ENCODE data around the gene MRPL37.

Gene MRPL37

GRCh38 chr1:54199151-54199764 lies 709 bp upstream of the MRPL37 start:
- TF ChIP-seq, protein P1, sequence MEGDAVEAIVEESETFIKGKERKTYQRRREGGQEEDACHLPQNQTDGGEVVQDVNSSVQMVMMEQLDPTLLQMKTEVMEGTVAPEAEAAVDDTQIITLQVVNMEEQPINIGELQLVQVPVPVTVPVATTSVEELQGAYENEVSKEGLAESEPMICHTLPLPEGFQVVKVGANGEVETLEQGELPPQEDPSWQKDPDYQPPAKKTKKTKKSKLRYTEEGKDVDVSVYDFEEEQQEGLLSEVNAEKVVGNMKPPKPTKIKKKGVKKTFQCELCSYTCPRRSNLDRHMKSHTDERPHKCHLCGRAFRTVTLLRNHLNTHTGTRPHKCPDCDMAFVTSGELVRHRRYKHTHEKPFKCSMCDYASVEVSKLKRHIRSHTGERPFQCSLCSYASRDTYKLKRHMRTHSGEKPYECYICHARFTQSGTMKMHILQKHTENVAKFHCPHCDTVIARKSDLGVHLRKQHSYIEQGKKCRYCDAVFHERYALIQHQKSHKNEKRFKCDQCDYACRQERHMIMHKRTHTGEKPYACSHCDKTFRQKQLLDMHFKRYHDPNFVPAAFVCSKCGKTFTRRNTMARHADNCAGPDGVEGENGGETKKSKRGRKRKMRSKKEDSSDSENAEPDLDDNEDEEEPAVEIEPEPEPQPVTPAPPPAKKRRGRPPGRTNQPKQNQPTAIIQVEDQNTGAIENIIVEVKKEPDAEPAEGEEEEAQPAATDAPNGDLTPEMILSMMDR (conservative IDR thresholded peaks at IDR 0.05; ENCODE audit: low read length), result no peak
- TF ChIP-seq EZH2phosphoT487 (IDR thresholded peaks at IDR 0.05; ENCODE audit: borderline replicate concordance), result no peak
- peaks cover 17% of the 10 kb centered on the region for H4K20me1 ChIP-seq (ENCODE audit: insufficient read depth, low read length, poor library complexity, severe bottlenecking)
- peaks cover 44% of the 10 kb centered on the region for H3K79me2 ChIP-seq (ENCODE audit: insufficient read depth, low read length)
- H3K4me3 ChIP-seq (ENCODE audit: low read length, poor library complexity, severe bottlenecking), result peak overlapping the region; percentile 86
- no peaks in the 10 kb centered on the region for H3K9me3 ChIP-seq (ENCODE audit: insufficient read depth, low read depth, low read length)
- H2AFZ ChIP-seq (ENCODE audit: low read length), result peak overlapping the region; percentile 80; the same call in 1 of the 2 replicates
- H3K4me2 ChIP-seq (ENCODE audit: low read depth, low read length, poor library complexity, severe bottlenecking), result peak overlapping the region; percentile 90
- H3K9me2 ChIP-seq (replicated peaks; ENCODE audit: low read depth, low read length), result no peaks in the 10 kb centered on the region
- H3K9ac ChIP-seq (ENCODE audit: low read depth, low read length, poor library complexity, severe bottlenecking), result peak overlapping the region; percentile 91
- no peaks in the 10 kb centered on the region for H3K27me3 ChIP-seq (ENCODE audit: insufficient read depth, low read length, poor library complexity, severe bottlenecking)
- H3K36me3 ChIP-seq (ENCODE audit: insufficient read depth, low read length), result no peaks in the 10 kb centered on the region
- no peaks in the 10 kb centered on the region for H3F3A ChIP-seq (ENCODE audit: low read depth)
- H3K4me1 ChIP-seq (ENCODE audit: insufficient read depth, low read length, poor library complexity, severe bottlenecking), result peaks cover 32% of the 10 kb centered on the region

- TF ChIP-seq, protein P1 (conservative IDR thresholded peaks at IDR 0.05; ENCODE audit: low read length), result no peak
- TF ChIP-seq EZH2phosphoT487 (IDR thresholded peaks at IDR 0.05; ENCODE audit: borderline replicate concordance), result no peak
- peaks cover 32% of the 10 kb centered on the region for H3K4me1 ChIP-seq (ENCODE audit: insufficient read depth, low read length, poor library complexity, severe bottlenecking)
- H4K20me1 ChIP-seq (ENCODE audit: insufficient read depth, low read length, poor library complexity, severe bottlenecking), result peaks cover 17% of the 10 kb centered on the region
- no peaks in the 10 kb centered on the region for H3K9me3 ChIP-seq (ENCODE audit: insufficient read depth, low read depth, low read length)
- H3F3A ChIP-seq (ENCODE audit: low read depth), result no peaks in the 10 kb centered on the region
- H3K4me2 ChIP-seq (ENCODE audit: low read depth, low read length, poor library complexity, severe bottlenecking), result peak overlapping the region; percentile 93
- no peaks in the 10 kb centered on the region for H3K9me2 ChIP-seq (replicated peaks; ENCODE audit: low read depth, low read length)
- H3K27me3 ChIP-seq (ENCODE audit: insufficient read depth, low read length, poor library complexity, severe bottlenecking), result no peaks in the 10 kb centered on the region
- H3K9ac ChIP-seq (ENCODE audit: low read depth, low read length, poor library complexity, severe bottlenecking), result peak overlapping the region; percentile 91
- H2AFZ ChIP-seq (ENCODE audit: low read length), result peak overlapping the region; percentile 83
- peak overlapping the region; percentile 86 for H3K4me3 ChIP-seq (ENCODE audit: low read length, poor library complexity, severe bottlenecking)
- peaks cover 44% of the 10 kb centered on the region for H3K79me2 ChIP-seq (ENCODE audit: insufficient read depth, low read length)
- H3K36me3 ChIP-seq (ENCODE audit: insufficient read depth, low read length), result peaks cover 8% of the 10 kb centered on the region; the same call in 1 of the 2 replicates
Observed at GRCh38 chr1:54200519-54200997, 591 bp downstream of the MRPL37 start.

- H3K79me2 ChIP-seq (ENCODE audit: insufficient read depth, low read length), result peaks cover 38% of the 10 kb centered on the region
- H4K20me1 ChIP-seq (ENCODE audit: insufficient read depth, low read length, poor library complexity, severe bottlenecking), result peaks cover 17% of the 10 kb centered on the region
Observed at GRCh38 chr1:54204199-54204598, 4.2 kb downstream of the MRPL37 start.

More at GRCh38 chr1:54204199-54204598, 4.2 kb downstream of the MRPL37 start:
- H3K4me3 ChIP-seq (ENCODE audit: low read length, poor library complexity, severe bottlenecking), result no peak overlapping the region
- no peaks in the 10 kb centered on the region for H3K27me3 ChIP-seq (ENCODE audit: insufficient read depth, low read length, poor library complexity, severe bottlenecking)
- H3K4me2 ChIP-seq (ENCODE audit: low read depth, low read length, poor library complexity, severe bottlenecking), result peak overlapping the region; percentile 2
- H3K9me2 ChIP-seq (replicated peaks; ENCODE audit: low read depth, low read length), result no peaks in the 10 kb centered on the region
- no peaks in the 10 kb centered on the region for H3K9me3 ChIP-seq (ENCODE audit: insufficient read depth, low read depth, low read length)
- no peak overlapping the region for H2AFZ ChIP-seq (ENCODE audit: low read length)
- no peak overlapping the region for H3K9ac ChIP-seq (ENCODE audit: low read depth, low read length, poor library complexity, severe bottlenecking)
- TF ChIP-seq EZH2phosphoT487 (IDR thresholded peaks at IDR 0.05; ENCODE audit: borderline replicate concordance), result no peak
- H3F3A ChIP-seq (ENCODE audit: low read depth), result no peaks in the 10 kb centered on the region
- peaks cover 28% of the 10 kb centered on the region for H3K4me1 ChIP-seq (ENCODE audit: insufficient read depth, low read length, poor library complexity, severe bottlenecking)
- peaks cover 25% of the 10 kb centered on the region; the same call in 1 of the 2 replicates for H3K36me3 ChIP-seq (ENCODE audit: insufficient read depth, low read length)

All from Loucy (cell line).